Sigmoid colon (tissue), 7 donors: ENCODE data around the gene LUZP4. TPM values are rescaled to one million over a fixed set of nuclear protein-coding genes. Genes with fewer than 3 reads are reported as not detected.

Source experiments
- DNase-seq: peaks from one replicate; pipeline ENCODE4 v3.0.0-alpha.2; 2019
- H3K27ac ChIP-seq, 4 donors: fragments of 200-600 bp; sonication (generic); one replicate each; pipeline ENCODE4 v1.5.1; 2016 to 2019; ENCODE audit warnings: mild to moderate bottlenecking in 1 of 4
- H3K27me3 ChIP-seq, 3 donors: fragments of 200-600 bp; sonication (generic); one replicate each; pipeline ENCODE4 v1.5.1; 2019; ENCODE audit warnings: mild to moderate bottlenecking in 1 of 3
- H3K36me3 ChIP-seq, 4 donors: fragments of 200-600 bp; sonication (generic); one replicate each; pipeline ENCODE4 v1.5.1; 2016 to 2019
- H3K4me1 ChIP-seq, 4 donors: fragments of 200-600 bp; sonication (generic); one replicate each; pipeline ENCODE4 v1.5.1; 2017 to 2019
- H3K4me3 ChIP-seq, 4 donors: fragments of 200-600 bp; sonication (generic); one replicate each; pipeline ENCODE4 v1.5.1; 2017 to 2019; ENCODE audit warnings: mild to moderate bottlenecking in 2 of 4, moderate library complexity in 1 of 4
- H3K9me3 ChIP-seq, 4 donors: fragments of 200-600 bp in 3 of 4; sonication (generic) in 3 of 4; one replicate each; pipeline versions ENCODE4 v1.5.1 to v1.6.1; 2013 to 2019
- EP300 ChIP-seq, 4 donors: sonication (generic); formaldehyde crosslinking; IDR thresholded peaks; one replicate each; pipeline ENCODE4 v1.6.1; 2017; ENCODE audit warnings: antibody characterized with exemption in 4 of 4
- POLR2A ChIP-seq, 2 donors: fragments of 450-650 bp; IDR thresholded peaks; one replicate each; pipeline ENCODE4 v1.6.1; 2016; ENCODE audit warnings: antibody characterized with exemption in 2 of 2, mild to moderate bottlenecking in 2 of 2, moderate library complexity in 2 of 2
- POLR2AphosphoS5 ChIP-seq, 4 donors: sonication (generic); formaldehyde crosslinking; IDR thresholded peaks; one replicate each; pipeline ENCODE4 v1.6.1; 2017; ENCODE audit warnings: antibody characterized with exemption in 4 of 4
- WGBS, 2 donors: extraction: QIAGEN DNeasy Blood & Tissue Kit; methylation state at CpG; one replicate each; pipeline ENCODE4 v1.1.7; 2013; 5-methylcytosine and 5-hydroxymethylcytosine counted together
- intact Hi-C: fragments of 100-400 bp; cut with DNase I; formaldehyde crosslinking; loops from one replicate; pipeline ENCODE4 v1.15.1; 2023
- polyA plus RNA-seq, 3 donors: library from polyadenylated mRNA; stranded (reverse); fragments of 200-250 nt; gene quantifications; one replicate each; pipeline ENCODE4 v1.2.3, GENCODE V29; 2013
- total RNA-seq, 4 donors: library from RNA; depleted of rRNA; stranded (reverse); fragments of >200 nt; gene quantifications; one replicate each; pipeline ENCODE4 v1.1.0, GENCODE V29; 2016
- TF ChIP-seq, protein P1 (sequence below), 4 experiments: fragments of 450-650 bp in 3 of 4; fragments of 200-600 bp in 1 of 4; IDR thresholded peaks; one replicate each; pipeline ENCODE4 v1.5.1; 2016 to 2019; ENCODE audit warnings: antibody characterized with exemption in 4 of 4, mild to moderate bottlenecking in 3 of 4, moderate library complexity in 2 of 4
- donor health status: healthy with polysubstance abuse.
- donor health status: Bipolar disorder and iron deficiency.
- donor health status: healthy.

Gene LUZP4
- total and polyA plus RNA-seq, 7 donors, result not detected

DNA sequence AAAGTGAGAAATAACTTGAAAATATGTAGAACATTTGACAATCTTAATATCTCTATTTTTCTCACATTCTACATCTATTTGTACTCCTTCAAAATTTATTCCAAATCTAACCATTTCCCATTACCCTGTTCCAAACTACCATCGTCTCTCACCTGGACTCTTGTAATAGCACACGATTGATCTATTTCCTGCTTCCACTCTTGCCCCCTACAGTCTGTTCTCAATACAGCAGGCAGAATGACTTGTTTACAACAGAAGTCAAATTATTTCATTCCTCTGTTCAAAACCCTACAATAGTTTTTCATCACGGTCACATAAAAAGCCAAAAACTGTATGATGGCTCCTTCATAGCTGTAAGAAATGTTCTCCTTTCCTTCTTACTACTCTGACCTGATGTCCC lies 21.1 kb upstream of the LUZP4 start:
- H3K27me3 ChIP-seq, result no peaks in the 10 kb centered on the region
- no peak overlapping the region for H3K27ac ChIP-seq
- no peaks in the 10 kb centered on the region for H3K36me3 ChIP-seq
- no peaks in the 10 kb centered on the region for H3K9me3 ChIP-seq
- DNase-seq, result no peak
- 25 to 42% methylated on average over 3 of the region's 3 CpGs for WGBS, 2 donors
- no peak overlapping the region for H3K4me3 ChIP-seq
- intact Hi-C loops, result no loop called here
- no peak for TF ChIP-seq POLR2A (IDR thresholded peaks at IDR 0.05)
- H3K4me1 ChIP-seq, result no peaks in the 10 kb centered on the region

DNA sequence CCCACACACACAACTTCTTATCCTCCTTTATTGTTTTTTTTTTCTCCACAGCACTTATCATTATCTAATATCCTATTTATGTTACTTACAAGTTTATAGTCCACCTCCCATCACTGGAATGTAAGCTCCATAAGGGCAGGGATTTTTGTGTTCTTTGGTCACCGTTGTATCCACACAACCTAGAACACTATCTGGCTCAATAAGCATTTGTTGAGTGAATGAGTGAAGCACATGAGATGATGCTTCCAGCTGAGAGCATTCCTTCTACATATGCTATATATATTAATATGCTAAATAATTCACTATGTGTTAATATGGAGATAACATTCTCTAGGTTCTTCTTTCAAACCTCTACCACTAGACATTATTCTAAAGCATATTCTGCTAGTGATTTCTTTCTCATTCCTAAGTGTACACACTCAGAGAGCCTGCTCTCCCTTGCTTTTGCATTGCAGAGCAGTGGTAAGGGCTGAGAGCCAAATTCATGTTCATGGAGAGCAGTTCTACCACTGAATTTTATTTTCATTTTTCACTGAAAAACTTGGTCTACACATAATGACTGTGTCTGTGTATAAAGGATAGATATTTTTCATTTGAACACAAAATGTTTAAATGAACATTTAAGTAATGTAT lies 20.3 kb upstream of the LUZP4 start:
- no peaks in the 10 kb centered on the region for H3K27me3 ChIP-seq
- DNase-seq, result no peak
- TF ChIP-seq, protein P1, sequence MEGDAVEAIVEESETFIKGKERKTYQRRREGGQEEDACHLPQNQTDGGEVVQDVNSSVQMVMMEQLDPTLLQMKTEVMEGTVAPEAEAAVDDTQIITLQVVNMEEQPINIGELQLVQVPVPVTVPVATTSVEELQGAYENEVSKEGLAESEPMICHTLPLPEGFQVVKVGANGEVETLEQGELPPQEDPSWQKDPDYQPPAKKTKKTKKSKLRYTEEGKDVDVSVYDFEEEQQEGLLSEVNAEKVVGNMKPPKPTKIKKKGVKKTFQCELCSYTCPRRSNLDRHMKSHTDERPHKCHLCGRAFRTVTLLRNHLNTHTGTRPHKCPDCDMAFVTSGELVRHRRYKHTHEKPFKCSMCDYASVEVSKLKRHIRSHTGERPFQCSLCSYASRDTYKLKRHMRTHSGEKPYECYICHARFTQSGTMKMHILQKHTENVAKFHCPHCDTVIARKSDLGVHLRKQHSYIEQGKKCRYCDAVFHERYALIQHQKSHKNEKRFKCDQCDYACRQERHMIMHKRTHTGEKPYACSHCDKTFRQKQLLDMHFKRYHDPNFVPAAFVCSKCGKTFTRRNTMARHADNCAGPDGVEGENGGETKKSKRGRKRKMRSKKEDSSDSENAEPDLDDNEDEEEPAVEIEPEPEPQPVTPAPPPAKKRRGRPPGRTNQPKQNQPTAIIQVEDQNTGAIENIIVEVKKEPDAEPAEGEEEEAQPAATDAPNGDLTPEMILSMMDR (IDR thresholded peaks at IDR 0.05), result no peak
- TF ChIP-seq POLR2A (IDR thresholded peaks at IDR 0.05) (no peak), EP300 (IDR thresholded peaks at IDR 0.05) (no peak), POLR2AphosphoS5 (IDR thresholded peaks at IDR 0.05) (no peak)
- H3K9me3 ChIP-seq, result no peaks in the 10 kb centered on the region
- 83 to 85% methylated on average over 1 of the region's 1 CpG for WGBS, 2 donors
- no peak overlapping the region for H3K4me3 ChIP-seq
- intact Hi-C loops, result no loop called here
- H3K27ac ChIP-seq, result no peak overlapping the region
- H3K4me1 ChIP-seq, result no peaks in the 10 kb centered on the region
- H3K36me3 ChIP-seq, result no peaks in the 10 kb centered on the region

DNA sequence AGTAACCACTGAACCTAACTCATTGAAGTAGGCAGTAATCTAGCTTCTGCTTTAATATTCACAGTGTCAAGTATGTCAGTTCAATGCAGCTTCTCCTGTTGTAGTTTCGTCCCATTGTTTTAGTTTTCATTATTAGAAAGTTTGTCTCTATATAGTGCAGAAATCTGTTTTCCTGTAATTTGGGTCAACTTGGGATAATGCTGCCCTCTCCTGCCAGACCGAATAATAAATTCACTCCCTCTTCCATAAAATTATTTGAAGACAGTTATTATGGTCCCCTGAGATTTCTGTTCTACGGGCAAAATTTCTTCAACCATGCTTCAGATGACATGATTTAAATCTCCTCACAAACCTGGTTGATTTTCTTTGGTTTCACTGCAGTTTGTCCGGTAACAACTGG lies 4.6 kb upstream of the LUZP4 start:
- H3K27ac ChIP-seq, result no peak overlapping the region
- H3K9me3 ChIP-seq, result no peaks in the 10 kb centered on the region
- DNase-seq, result no peak
- no peaks in the 10 kb centered on the region for H3K36me3 ChIP-seq
- 44 to 47% methylated on average over 4 of the region's 4 CpGs for WGBS, 2 donors
- H3K4me1 ChIP-seq, result no peaks in the 10 kb centered on the region
- no peaks in the 10 kb centered on the region for H3K27me3 ChIP-seq
- TF ChIP-seq, protein P1 (IDR thresholded peaks at IDR 0.05), result peak in 1 of 4 experiments; percentile 13
- no peak for TF ChIP-seq POLR2A (IDR thresholded peaks at IDR 0.05)
- no peak overlapping the region for H3K4me3 ChIP-seq
- intact Hi-C loops, result no loop called here

DNA sequence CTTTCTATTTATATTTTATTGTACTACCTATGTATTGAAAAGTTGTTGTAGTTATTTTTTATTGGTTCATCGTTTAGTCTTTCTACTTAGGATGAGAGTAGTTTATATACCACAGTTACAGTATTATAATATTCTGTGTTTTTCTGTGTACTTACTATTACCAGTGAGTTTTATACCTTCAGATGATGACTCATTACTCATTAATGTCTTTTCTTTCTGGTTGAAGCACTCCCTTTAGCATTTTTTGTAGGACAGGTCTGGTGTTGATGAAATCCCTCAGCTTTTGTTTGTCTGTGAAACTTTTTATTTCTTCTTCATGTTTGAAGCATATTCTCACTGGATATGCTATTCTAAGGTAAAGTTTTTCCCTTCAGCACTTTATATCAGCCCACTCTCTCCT lies 7.7 kb downstream of the LUZP4 start:
- intact Hi-C loops, result no loop called here
- no peaks in the 10 kb centered on the region for H3K27me3 ChIP-seq
- no peaks in the 10 kb centered on the region for H3K9me3 ChIP-seq
- no peak overlapping the region for H3K4me3 ChIP-seq
- DNase-seq, result no peak
- H3K27ac ChIP-seq, result no peak overlapping the region
- no peaks in the 10 kb centered on the region for H3K36me3 ChIP-seq
- no peaks in the 10 kb centered on the region for H3K4me1 ChIP-seq
- WGBS, 2 donors, result 55 to 72% methylated on average over 1 of the region's 1 CpG
- no peak for TF ChIP-seq POLR2AphosphoS5 (IDR thresholded peaks at IDR 0.05)
- no peak for TF ChIP-seq EP300 (IDR thresholded peaks at IDR 0.05)
- TF ChIP-seq POLR2A (IDR thresholded peaks at IDR 0.05), result no peak
- TF ChIP-seq, protein P1 (IDR thresholded peaks at IDR 0.05), result no peak

DNA sequence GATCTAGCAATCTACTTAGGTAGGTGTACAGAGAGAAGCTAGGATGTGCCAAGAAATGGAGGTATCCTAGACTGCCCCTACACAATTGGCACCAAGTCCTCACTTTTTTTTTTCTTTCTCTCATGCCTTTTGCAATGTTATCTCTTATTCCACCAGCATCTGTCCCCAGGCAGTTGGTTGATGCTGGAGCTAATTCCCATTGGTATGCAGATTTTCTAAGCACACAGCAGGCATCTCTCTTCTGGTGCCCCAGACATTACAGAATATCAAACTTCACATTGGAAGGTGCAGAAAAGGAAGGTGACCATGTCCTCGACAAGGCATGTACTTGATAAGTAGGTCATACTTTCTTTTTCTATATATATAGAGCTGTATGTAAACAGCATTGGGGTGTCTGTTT lies 21.6 kb downstream of the LUZP4 start:
- Histone ChIP-seq H3K4me1 (no peaks in the 10 kb centered on the region), H3K4me3 (no peak overlapping the region), H3K27me3 (no peaks in the 10 kb centered on the region), H3K9me3 (no peaks in the 10 kb centered on the region), H3K36me3 (no peaks in the 10 kb centered on the region), H3K27ac (no peak overlapping the region)
- intact Hi-C loops, result no loop called here
- TF ChIP-seq POLR2A (IDR thresholded peaks at IDR 0.05) (no peak), EP300 (IDR thresholded peaks at IDR 0.05) (no peak), POLR2AphosphoS5 (IDR thresholded peaks at IDR 0.05) (no peak)
- TF ChIP-seq, protein P1 (IDR thresholded peaks at IDR 0.05), result no peak
- WGBS, 2 donors, result 52 to 55% methylated on average over 1 of the region's 1 CpG
- no peak for DNase-seq
